WTC11 (cell line): ENCODE results near the gene RBP7. TPM values are rescaled to one million over a fixed set of nuclear protein-coding genes. Genes with fewer than 3 reads are reported as not detected.
A peak's percentile ranks its signal among the peaks of the same experiment; 100 is the strongest.
"Not testable (repeated sequence)": the region's sequence is repeated elsewhere in the genome, so short reads cannot be mapped to it uniquely, and the experiment has no call there.

Experiments used
- ATAC-seq: fragments of 200-7000 bp; cut with Tn5 transposase; 2 replicates; pipeline ENCODE4 v1.10.0; 2021; ENCODE audit warnings: mild to moderate bottlenecking, moderate library complexity
- CTCF ChIA-PET: fragments of 300-600 bp; sonication (Branson Sonifier 250); formaldehyde crosslinking; loops from one replicate; lab custom pipeline; 2021; ENCODE audit warnings: antibody characterized with exemption; lab: Charles Lee
- POLR2A ChIA-PET: fragments of 350-600 bp; sonication (Branson Sonifier 250); formaldehyde crosslinking; loops from one replicate; lab custom pipeline; 2021; ENCODE audit warnings: antibody characterized with exemption; lab: Charles Lee
- DNase-seq: peaks from one replicate; pipeline ENCODE4 v3.0.0; 2021; ENCODE audit warnings: low spot score
- H3K27ac Mint-ChIP-seq: 2 replicates; pipeline ENCODE4 v1.8.0; 2021; ENCODE audit warnings: mixed read lengths
- H3K27me3 Mint-ChIP-seq: 2 replicates; pipeline ENCODE4 v1.8.0; 2021; ENCODE audit warnings: low read depth, mild to moderate bottlenecking, moderate library complexity, mixed read lengths
- H3K36me3 Mint-ChIP-seq: 2 replicates; pipeline ENCODE4 v1.8.0; 2021; ENCODE audit warnings: mixed read lengths
- H3K4me1 Mint-ChIP-seq: 2 replicates; pipeline ENCODE4 v1.8.0; 2022; ENCODE audit warnings: mixed read lengths
- H3K4me3 Mint-ChIP-seq: 2 replicates; pipeline ENCODE4 v1.8.0; 2021; ENCODE audit warnings: mild to moderate bottlenecking, moderate library complexity, mixed read lengths
- H3K9me3 Mint-ChIP-seq: 2 replicates; pipeline ENCODE4 v1.8.0; 2021; ENCODE audit warnings: mixed read lengths
- ATF1 ChIP-seq: sonication (generic); formaldehyde crosslinking; IDR thresholded peaks from 2 replicates; pipeline ENCODE4 v1.8.1; 2023; ENCODE audit warnings: mild to moderate bottlenecking, moderate library complexity, missing genetic modification reagents
- ETV6 ChIP-seq: sonication (generic); formaldehyde crosslinking; IDR thresholded peaks from 2 replicates; pipeline ENCODE4 v1.8.1; 2022; ENCODE audit warnings: mild to moderate bottlenecking, missing genetic modification reagents
- NFYB ChIP-seq: sonication (generic); formaldehyde crosslinking; conservative IDR thresholded peaks from 2 replicates; pipeline ENCODE4 v1.8.0; 2022; ENCODE audit warnings: low read depth, missing genetic modification reagents
- PRRX2 ChIP-seq: fragments of 250-450 bp; sonication (Bioruptor Pico); IDR thresholded peaks from 2 replicates; pipeline ENCODE4 v1.8.0; 2021; ENCODE audit warnings: mild to moderate bottlenecking
- ZNF121 ChIP-seq: sonication (generic); formaldehyde crosslinking; IDR thresholded peaks from 2 replicates; pipeline ENCODE4 v1.8.0; 2023; ENCODE audit warnings: missing genetic modification reagents
- ZNF416 ChIP-seq: fragments of 250-450 bp; sonication (Bioruptor Pico); IDR thresholded peaks from 2 replicates; pipeline ENCODE4 v1.9.0; 2021; ENCODE audit warnings: mild to moderate bottlenecking, inconsistent platforms
- total RNA-seq: library from RNA; stranded (reverse); gene quantifications from 3 replicates; pipeline ENCODE4 v1.2.3, GENCODE V29; 2021
- TF ChIP-seq, protein P1 (sequence below): sonication (generic); formaldehyde crosslinking; IDR thresholded peaks from 2 replicates; pipeline ENCODE4 v1.8.1; 2022; ENCODE audit warnings: missing genetic modification reagents, borderline replicate concordance
- TF ChIP-seq, protein P2 (sequence below): fragments of 250-450 bp; sonication (Bioruptor Pico); IDR thresholded peaks from 2 replicates; pipeline ENCODE4 v1.8.0; 2021; ENCODE audit warnings: mild to moderate bottlenecking
- TF ChIP-seq, protein P3 (sequence below): fragments of 250-450 bp; sonication (Bioruptor Pico); IDR thresholded peaks from 2 replicates; pipeline ENCODE4 v1.9.0; 2021; ENCODE audit warnings: mild to moderate bottlenecking, borderline replicate concordance
- TF ChIP-seq, protein P4 (sequence below): sonication (generic); formaldehyde crosslinking; IDR thresholded peaks from 2 replicates; pipeline ENCODE4 v1.8.1; 2022; ENCODE audit warnings: low read depth, missing genetic modification reagents, borderline replicate concordance
- TF ChIP-seq, protein P5 (sequence below): sonication (generic); formaldehyde crosslinking; IDR thresholded peaks from 2 replicates; pipeline ENCODE4 v1.8.1; 2023; ENCODE audit warnings: mild to moderate bottlenecking, missing genetic modification reagents, moderate library complexity
- TF ChIP-seq, protein P6 (sequence below): sonication (generic); formaldehyde crosslinking; IDR thresholded peaks from 2 replicates; pipeline ENCODE4 v1.8.0; 2022; ENCODE audit warnings: mild to moderate bottlenecking, missing genetic modification reagents

The RBP7 gene
- total RNA-seq, 1 experiment from 2014 or later: 3.2 TPM

DNA sequence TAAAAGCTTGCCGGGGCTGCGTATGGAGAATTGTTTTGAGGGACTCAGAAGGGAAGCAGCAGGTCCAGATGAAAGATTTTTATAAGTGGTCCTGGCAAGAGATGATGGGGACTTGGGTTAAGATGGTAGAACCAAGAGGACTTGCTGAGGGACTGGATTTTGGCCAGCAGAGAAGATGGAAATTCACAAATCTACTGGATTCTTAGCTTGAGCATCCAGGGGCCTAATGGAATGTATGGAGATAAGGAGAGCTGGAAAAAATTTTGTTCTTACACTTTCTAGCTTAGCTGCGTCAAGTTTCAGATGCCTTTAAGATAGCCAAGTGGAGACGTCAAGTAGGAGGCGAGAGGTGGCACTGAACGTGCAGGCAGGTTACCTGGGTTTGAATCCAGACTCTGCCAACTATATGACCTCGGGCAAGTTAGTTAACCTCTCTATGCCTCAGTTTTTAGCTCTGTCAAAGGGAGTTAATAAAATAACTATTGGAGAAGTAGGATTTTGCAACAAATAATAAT, 3.4 kb upstream of the RBP7 start (continued):
- TF ChIP-seq ZNF121 (CRISPR knock-in tag) (no peak), PRRX2 (CRISPR knock-in tag) (no peak), ZNF416 (CRISPR knock-in tag) (no peak), NFYB (CRISPR knock-in tag) (no peak)
- TF ChIP-seq, all 79 proteins: peak for 0

DNA sequence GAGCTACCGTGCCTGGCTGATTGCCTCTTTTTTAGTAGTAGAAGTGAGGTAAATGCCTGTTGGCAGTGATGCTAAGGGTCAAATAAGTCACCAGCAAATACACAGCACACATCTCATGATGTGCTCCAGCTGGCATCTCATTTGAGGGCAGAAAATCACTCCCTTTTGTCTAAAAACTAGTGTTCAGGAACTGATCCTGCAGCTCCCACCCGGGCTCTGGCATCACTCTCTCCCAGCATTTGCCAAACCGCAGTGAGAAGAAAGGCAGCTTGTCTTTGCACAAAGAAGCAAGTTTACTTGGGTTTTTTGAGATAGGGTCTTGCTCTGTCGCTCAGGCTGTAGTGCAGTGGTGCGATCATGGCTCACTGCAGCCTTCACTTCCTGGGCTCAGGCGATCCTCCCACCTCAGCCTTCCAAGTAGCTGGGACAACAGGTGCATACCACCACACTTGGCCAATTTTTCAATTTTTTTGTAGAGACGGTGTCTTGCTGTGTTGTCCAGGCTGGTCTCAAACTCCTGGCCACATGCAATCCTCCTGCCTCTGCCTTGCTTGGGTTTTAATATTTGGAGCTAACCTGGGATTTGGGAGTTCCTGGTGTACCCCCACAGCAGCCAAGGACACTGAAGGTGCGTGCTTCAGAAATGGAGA, 4.1 kb downstream of the RBP7 start:
- Mint-ChIP-seq H3K27me3 (peaks cover 33% of the 10 kb centered on the region), H3K4me1 (peaks cover 4% of the 10 kb centered on the region; the same call in 1 of the 2 replicates), H3K27ac (no peak overlapping the region), H3K4me3 (no peak overlapping the region), H3K9me3 (no peaks in the 10 kb centered on the region), H3K36me3 (no peaks in the 10 kb centered on the region)
- ChIA-PET CTCF (interaction anchor here (1.2 kb wide), 1 partner anchor 50 kb away, joined by 3 read pairs; no protein-coding TSS in a partner anchor), POLR2A (no interaction called here)
- no peak for TF ChIP-seq PRRX2 (CRISPR knock-in tag)
- TF ChIP-seq ZNF121 (CRISPR knock-in tag): peak; percentile 69
- TF ChIP-seq, protein P1, sequence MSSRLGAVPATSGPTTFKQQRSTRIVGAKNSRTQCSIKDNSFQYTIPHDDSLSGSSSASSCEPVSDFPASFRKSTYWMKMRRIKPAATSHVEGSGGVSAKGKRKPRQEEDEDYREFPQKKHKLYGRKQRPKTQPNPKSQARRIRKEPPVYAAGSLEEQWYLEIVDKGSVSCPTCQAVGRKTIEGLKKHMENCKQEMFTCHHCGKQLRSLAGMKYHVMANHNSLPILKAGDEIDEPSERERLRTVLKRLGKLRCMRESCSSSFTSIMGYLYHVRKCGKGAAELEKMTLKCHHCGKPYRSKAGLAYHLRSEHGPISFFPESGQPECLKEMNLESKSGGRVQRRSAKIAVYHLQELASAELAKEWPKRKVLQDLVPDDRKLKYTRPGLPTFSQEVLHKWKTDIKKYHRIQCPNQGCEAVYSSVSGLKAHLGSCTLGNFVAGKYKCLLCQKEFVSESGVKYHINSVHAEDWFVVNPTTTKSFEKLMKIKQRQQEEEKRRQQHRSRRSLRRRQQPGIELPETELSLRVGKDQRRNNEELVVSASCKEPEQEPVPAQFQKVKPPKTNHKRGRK (CRISPR knock-in tag): no peak
- DNase-seq: no peak
- no peak for ATAC-seq

DNA sequence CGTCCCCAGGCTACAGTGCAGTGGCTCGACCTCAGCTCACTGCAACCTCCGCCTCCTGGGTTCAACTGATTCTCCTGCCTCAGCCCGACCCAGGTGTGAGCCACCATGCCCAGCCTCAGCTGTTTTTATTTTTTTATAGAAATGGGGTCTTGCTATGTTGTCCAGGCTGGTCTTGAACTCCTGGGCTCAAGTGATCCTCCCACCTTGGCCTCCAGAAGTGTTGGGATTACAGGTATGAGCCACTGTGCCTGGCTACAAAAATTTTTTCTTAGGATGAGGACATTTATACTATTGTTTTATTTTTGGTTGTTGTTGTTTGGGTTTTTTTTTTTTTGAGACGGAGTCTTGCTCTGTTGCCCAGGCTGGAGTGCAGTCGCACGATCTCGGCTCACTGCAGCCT, 8.2 kb downstream of the RBP7 start:
- H3K36me3 Mint-ChIP-seq, H3K4me3 Mint-ChIP-seq, H3K4me1 Mint-ChIP-seq, H3K9me3 Mint-ChIP-seq, H3K27ac Mint-ChIP-seq, H3K27me3 Mint-ChIP-seq, DNase-seq, ATAC-seq: not testable (repeated sequence)
- ChIA-PET POLR2A (interaction anchor here (1.0 kb wide), 1 partner anchor 37 kb away, joined by 3 read pairs; no protein-coding TSS in a partner anchor), CTCF (interaction anchor here (1.0 kb wide), 1 partner anchor 28 kb away, joined by 3 read pairs; the partner anchor contains the start of gene UBE4B)

DNA sequence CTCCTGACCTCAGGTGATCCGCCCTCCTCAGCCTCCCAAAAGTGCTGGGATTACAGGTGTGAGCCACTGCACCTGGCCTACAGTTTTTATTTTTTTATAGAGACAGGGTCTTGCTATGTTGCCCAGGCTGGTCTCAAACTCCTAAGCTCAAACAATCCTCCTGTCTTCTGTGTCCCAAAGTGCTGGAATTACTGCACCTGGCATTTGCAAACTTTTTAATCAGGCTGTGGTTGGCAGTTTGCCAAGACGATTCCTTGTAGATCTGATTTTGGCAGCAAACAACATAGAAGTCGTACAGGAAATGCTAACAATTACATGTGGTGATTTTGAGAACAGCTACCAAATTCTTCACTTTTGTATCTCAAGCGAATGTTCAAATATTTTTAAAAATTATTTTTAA, 10.1 kb downstream of the RBP7 start:
- ChIA-PET CTCF (no interaction called here), POLR2A (no interaction called here)
- Mint-ChIP-seq H3K27me3 (no peaks in the 10 kb centered on the region), H3K9me3 (no peaks in the 10 kb centered on the region), H3K4me1 (no peaks in the 10 kb centered on the region), H3K36me3 (no peaks in the 10 kb centered on the region), H3K4me3 (no peak overlapping the region), H3K27ac (no peak overlapping the region)
- no peak for ATAC-seq
- no peak for TF ChIP-seq ATF1
- TF ChIP-seq, protein P2, sequence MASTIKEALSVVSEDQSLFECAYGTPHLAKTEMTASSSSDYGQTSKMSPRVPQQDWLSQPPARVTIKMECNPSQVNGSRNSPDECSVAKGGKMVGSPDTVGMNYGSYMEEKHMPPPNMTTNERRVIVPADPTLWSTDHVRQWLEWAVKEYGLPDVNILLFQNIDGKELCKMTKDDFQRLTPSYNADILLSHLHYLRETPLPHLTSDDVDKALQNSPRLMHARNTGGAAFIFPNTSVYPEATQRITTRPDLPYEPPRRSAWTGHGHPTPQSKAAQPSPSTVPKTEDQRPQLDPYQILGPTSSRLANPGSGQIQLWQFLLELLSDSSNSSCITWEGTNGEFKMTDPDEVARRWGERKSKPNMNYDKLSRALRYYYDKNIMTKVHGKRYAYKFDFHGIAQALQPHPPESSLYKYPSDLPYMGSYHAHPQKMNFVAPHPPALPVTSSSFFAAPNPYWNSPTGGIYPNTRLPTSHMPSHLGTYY (CRISPR knock-in tag): no peak
- TF ChIP-seq ZNF121 (CRISPR knock-in tag): no peak
- TF ChIP-seq, protein P1 (CRISPR knock-in tag): no peak
- no peak for DNase-seq

DNA sequence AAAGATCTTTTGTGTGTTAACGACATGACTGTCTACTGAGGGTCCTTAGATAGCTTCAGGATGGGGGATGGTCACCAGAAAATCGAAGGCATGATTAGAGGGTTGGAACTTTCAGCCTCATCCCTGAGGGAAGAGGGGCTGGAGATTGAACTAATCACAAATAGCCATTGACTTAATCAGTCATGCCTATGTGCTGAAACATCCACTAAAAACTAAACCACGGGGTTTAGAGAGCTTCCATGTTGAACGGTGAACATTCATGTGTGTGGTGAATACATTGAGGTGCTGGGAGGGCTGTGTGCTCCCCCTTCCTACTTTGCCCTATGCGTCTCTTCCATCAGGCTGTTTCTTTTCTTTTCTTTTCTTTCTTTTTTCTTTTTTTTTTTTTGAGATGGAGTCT, 17.0 kb downstream of the RBP7 start:
- no peak overlapping the region for H3K27ac Mint-ChIP-seq
- no peak for DNase-seq
- CTCF ChIA-PET: no interaction called here
- POLR2A ChIA-PET: no interaction called here
- ATAC-seq: no peak
- no peaks in the 10 kb centered on the region for H3K36me3 Mint-ChIP-seq
- no peaks in the 10 kb centered on the region for H3K9me3 Mint-ChIP-seq
- no peaks in the 10 kb centered on the region for H3K4me1 Mint-ChIP-seq
- H3K4me3 Mint-ChIP-seq: no peak overlapping the region
- no peaks in the 10 kb centered on the region for H3K27me3 Mint-ChIP-seq
- TF ChIP-seq, protein P3, sequence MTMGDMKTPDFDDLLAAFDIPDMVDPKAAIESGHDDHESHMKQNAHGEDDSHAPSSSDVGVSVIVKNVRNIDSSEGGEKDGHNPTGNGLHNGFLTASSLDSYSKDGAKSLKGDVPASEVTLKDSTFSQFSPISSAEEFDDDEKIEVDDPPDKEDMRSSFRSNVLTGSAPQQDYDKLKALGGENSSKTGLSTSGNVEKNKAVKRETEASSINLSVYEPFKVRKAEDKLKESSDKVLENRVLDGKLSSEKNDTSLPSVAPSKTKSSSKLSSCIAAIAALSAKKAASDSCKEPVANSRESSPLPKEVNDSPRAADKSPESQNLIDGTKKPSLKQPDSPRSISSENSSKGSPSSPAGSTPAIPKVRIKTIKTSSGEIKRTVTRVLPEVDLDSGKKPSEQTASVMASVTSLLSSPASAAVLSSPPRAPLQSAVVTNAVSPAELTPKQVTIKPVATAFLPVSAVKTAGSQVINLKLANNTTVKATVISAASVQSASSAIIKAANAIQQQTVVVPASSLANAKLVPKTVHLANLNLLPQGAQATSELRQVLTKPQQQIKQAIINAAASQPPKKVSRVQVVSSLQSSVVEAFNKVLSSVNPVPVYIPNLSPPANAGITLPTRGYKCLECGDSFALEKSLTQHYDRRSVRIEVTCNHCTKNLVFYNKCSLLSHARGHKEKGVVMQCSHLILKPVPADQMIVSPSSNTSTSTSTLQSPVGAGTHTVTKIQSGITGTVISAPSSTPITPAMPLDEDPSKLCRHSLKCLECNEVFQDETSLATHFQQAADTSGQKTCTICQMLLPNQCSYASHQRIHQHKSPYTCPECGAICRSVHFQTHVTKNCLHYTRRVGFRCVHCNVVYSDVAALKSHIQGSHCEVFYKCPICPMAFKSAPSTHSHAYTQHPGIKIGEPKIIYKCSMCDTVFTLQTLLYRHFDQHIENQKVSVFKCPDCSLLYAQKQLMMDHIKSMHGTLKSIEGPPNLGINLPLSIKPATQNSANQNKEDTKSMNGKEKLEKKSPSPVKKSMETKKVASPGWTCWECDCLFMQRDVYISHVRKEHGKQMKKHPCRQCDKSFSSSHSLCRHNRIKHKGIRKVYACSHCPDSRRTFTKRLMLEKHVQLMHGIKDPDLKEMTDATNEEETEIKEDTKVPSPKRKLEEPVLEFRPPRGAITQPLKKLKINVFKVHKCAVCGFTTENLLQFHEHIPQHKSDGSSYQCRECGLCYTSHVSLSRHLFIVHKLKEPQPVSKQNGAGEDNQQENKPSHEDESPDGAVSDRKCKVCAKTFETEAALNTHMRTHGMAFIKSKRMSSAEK (CRISPR knock-in tag): no peak
- TF ChIP-seq, protein P4, sequence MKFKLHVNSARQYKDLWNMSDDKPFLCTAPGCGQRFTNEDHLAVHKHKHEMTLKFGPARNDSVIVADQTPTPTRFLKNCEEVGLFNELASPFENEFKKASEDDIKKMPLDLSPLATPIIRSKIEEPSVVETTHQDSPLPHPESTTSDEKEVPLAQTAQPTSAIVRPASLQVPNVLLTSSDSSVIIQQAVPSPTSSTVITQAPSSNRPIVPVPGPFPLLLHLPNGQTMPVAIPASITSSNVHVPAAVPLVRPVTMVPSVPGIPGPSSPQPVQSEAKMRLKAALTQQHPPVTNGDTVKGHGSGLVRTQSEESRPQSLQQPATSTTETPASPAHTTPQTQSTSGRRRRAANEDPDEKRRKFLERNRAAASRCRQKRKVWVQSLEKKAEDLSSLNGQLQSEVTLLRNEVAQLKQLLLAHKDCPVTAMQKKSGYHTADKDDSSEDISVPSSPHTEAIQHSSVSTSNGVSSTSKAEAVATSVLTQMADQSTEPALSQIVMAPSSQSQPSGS (CRISPR knock-in tag): no peak
- no peak for TF ChIP-seq ZNF416 (CRISPR knock-in tag)
- no peak for TF ChIP-seq ETV6 (CRISPR knock-in tag)
- TF ChIP-seq, protein P5, sequence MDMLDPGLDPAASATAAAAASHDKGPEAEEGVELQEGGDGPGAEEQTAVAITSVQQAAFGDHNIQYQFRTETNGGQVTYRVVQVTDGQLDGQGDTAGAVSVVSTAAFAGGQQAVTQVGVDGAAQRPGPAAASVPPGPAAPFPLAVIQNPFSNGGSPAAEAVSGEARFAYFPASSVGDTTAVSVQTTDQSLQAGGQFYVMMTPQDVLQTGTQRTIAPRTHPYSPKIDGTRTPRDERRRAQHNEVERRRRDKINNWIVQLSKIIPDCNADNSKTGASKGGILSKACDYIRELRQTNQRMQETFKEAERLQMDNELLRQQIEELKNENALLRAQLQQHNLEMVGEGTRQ: no peak
- TF ChIP-seq, protein P6, sequence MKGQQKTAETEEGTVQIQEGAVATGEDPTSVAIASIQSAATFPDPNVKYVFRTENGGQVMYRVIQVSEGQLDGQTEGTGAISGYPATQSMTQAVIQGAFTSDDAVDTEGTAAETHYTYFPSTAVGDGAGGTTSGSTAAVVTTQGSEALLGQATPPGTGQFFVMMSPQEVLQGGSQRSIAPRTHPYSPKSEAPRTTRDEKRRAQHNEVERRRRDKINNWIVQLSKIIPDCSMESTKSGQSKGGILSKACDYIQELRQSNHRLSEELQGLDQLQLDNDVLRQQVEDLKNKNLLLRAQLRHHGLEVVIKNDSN (CRISPR knock-in tag): no peak
